H9 (cell line): ENCODE results near the gene ILK. TPM values are rescaled to one million over a fixed set of nuclear protein-coding genes. Genes with fewer than 3 reads are reported as not detected.

Experiments used
- DNase-seq: peaks from one replicate; pipeline ENCODE4 v3.0.0-alpha.2; 2017
- H2AFZ ChIP-seq: one replicate; pipeline ENCODE4 v1.6.1; 2013; ENCODE audit warnings: mild to moderate bottlenecking, low read length, control low read depth, moderate library complexity
- H2AK5ac ChIP-seq: 2 replicates; pipeline ENCODE4 v1.6.1; 2013; ENCODE audit warnings: low read length, control low read depth, mixed read lengths; ENCODE audit not compliant: insufficient read length
- H2BK120ac ChIP-seq: one replicate; pipeline ENCODE4 v1.6.1; 2013; ENCODE audit warnings: low read depth, mild to moderate bottlenecking, low read length, control low read depth, inconsistent platforms; ENCODE audit not compliant: poor library complexity, severe bottlenecking
- H2BK12ac ChIP-seq: 2 replicates; pipeline ENCODE4 v1.6.1; 2013; ENCODE audit warnings: low read length, control low read depth, mixed read lengths, low read depth; ENCODE audit not compliant: insufficient read length
- H2BK15ac ChIP-seq: 2 replicates; pipeline ENCODE4 v1.6.1; 2013; ENCODE audit warnings: low read depth, low read length, control low read depth
- H2BK20ac ChIP-seq: one replicate; pipeline ENCODE4 v1.6.1; 2013; ENCODE audit warnings: low read depth, mild to moderate bottlenecking, low read length, control low read depth, inconsistent platforms; ENCODE audit not compliant: poor library complexity, severe bottlenecking
- H2BK5ac ChIP-seq: 2 replicates; pipeline ENCODE4 v1.6.1; 2013; ENCODE audit warnings: low read length, control low read depth, mixed read lengths; ENCODE audit not compliant: insufficient read length
- H3K14ac ChIP-seq: 2 replicates; pipeline ENCODE4 v1.6.1; 2013; ENCODE audit warnings: low read length, control low read depth; ENCODE audit not compliant: insufficient read depth
- H3K18ac ChIP-seq: 2 replicates; pipeline ENCODE4 v1.6.1; 2013; ENCODE audit warnings: low read depth, mild to moderate bottlenecking, mixed read lengths, low read length, control low read depth; ENCODE audit not compliant: insufficient read length
- H3K23ac ChIP-seq: 2 replicates; pipeline ENCODE4 v1.6.1; 2013; ENCODE audit warnings: low read length, control low read depth, mixed read lengths, low read depth; ENCODE audit not compliant: insufficient read length
- H3K23me2 ChIP-seq: 2 replicates; pipeline ENCODE4 v1.6.1; 2013; ENCODE audit warnings: low read depth, mild to moderate bottlenecking, mixed read lengths, low read length, control low read depth; ENCODE audit not compliant: insufficient read length, poor library complexity, severe bottlenecking
- H3K27ac ChIP-seq: 2 replicates; pipeline ENCODE4 v1.5.1; 2013; ENCODE audit warnings: low read length, control low read depth, mixed read lengths, low read depth; ENCODE audit not compliant: insufficient read length
- H3K27me3 ChIP-seq: 2 replicates; pipeline ENCODE4 v1.6.1; 2013; ENCODE audit warnings: low read length, control low read depth, inconsistent platforms; ENCODE audit not compliant: insufficient read depth
- H3K4ac ChIP-seq: 2 replicates; pipeline ENCODE4 v1.6.1; 2013; ENCODE audit warnings: low read depth, mild to moderate bottlenecking, control low read depth, inconsistent platforms, low read length, moderate library complexity
- H3K4me1 ChIP-seq: 2 replicates; pipeline ENCODE4 v1.6.1; 2013; ENCODE audit warnings: low read length, control low read depth, inconsistent platforms; ENCODE audit not compliant: insufficient read depth
- H3K4me2 ChIP-seq: 2 replicates; pipeline ENCODE4 v1.6.1; 2013; ENCODE audit warnings: low read length, control low read depth, mixed read lengths; ENCODE audit not compliant: insufficient read length, insufficient read depth
- H3K56ac ChIP-seq: 2 replicates; pipeline ENCODE4 v1.6.1; 2013; ENCODE audit warnings: low read depth, mild to moderate bottlenecking, mixed read lengths, low read length, control low read depth; ENCODE audit not compliant: insufficient read length
- H3K79me1 ChIP-seq: 2 replicates; pipeline ENCODE4 v1.6.1; 2013; ENCODE audit warnings: low read depth, mild to moderate bottlenecking, moderate library complexity, low read length, control low read depth, inconsistent platforms; ENCODE audit not compliant: insufficient read depth, poor library complexity, severe bottlenecking
- H3K79me2 ChIP-seq: 2 replicates; pipeline ENCODE4 v1.6.1; 2013; ENCODE audit warnings: low read length, control low read depth, inconsistent platforms; ENCODE audit not compliant: insufficient read depth
- H3K9ac ChIP-seq: 2 replicates; pipeline ENCODE4 v1.6.1; 2013; ENCODE audit warnings: low read length, control low read depth, mixed read lengths; ENCODE audit not compliant: insufficient read length; ENCODE audit errors: extremely low read depth
- H3K9me3 ChIP-seq: one replicate; pipeline ENCODE4 v1.6.1; 2013; ENCODE audit warnings: low read depth, low read length, inconsistent platforms; ENCODE audit not compliant: control insufficient read depth
- H3T11ph ChIP-seq: one replicate; pipeline ENCODE4 v1.6.1; 2013; ENCODE audit warnings: mild to moderate bottlenecking, low read length, control low read depth, inconsistent platforms
- H4K20me1 ChIP-seq: one replicate; pipeline ENCODE4 v1.6.1; 2013; ENCODE audit not compliant: control insufficient read depth, insufficient read length, insufficient read depth
- H4K5ac ChIP-seq: 2 replicates; pipeline ENCODE4 v1.6.1; 2013; ENCODE audit warnings: low read depth, mild to moderate bottlenecking, mixed read lengths, low read length, control low read depth; ENCODE audit not compliant: insufficient read length
- H4K8ac ChIP-seq: replicated peaks from 2 replicates; pipeline ENCODE4 v1.6.1; 2013; ENCODE audit warnings: low read length, control low read depth, mixed read lengths, low read depth; ENCODE audit not compliant: insufficient read length
- H4K91ac ChIP-seq: 2 replicates; pipeline ENCODE4 v1.6.1; 2013; ENCODE audit warnings: low read depth, mild to moderate bottlenecking, moderate library complexity, mixed read lengths, low read length, control low read depth; ENCODE audit not compliant: insufficient read length
- H3K27ac Mint-ChIP-seq, 3 experiments: 2 replicates in 2 of 3; 3 replicates in 1 of 3; pipeline ENCODE4 v1.8.0; 2020 to 2021; ENCODE audit warnings: mixed read lengths in 3 of 3, mild to moderate bottlenecking in 1 of 3, moderate library complexity in 1 of 3
- H3K27me3 Mint-ChIP-seq: 2 replicates; pipeline ENCODE4 v1.8.0; 2021; ENCODE audit warnings: low read depth, mild to moderate bottlenecking, moderate library complexity, mixed read lengths
- H3K36me3 Mint-ChIP-seq, 3 experiments: 2 replicates in 2 of 3; 3 replicates in 1 of 3; pipeline ENCODE4 v1.8.0; 2020 to 2021; ENCODE audit warnings: low read depth in 3 of 3, mixed read lengths in 3 of 3; ENCODE audit not compliant: insufficient read depth in 1 of 3
- H3K4me1 Mint-ChIP-seq, 2 experiments: 2 replicates each; pipeline ENCODE4 v1.8.0; 2020; ENCODE audit warnings: mixed read lengths in 2 of 2
- H3K4me3 Mint-ChIP-seq, 2 experiments: 2 replicates in 1 of 2; 3 replicates in 1 of 2; pipeline ENCODE4 v1.8.0; 2020 to 2021; ENCODE audit warnings: mild to moderate bottlenecking in 2 of 2, mixed read lengths in 2 of 2, moderate library complexity in 1 of 2
- H3K9me3 Mint-ChIP-seq, 2 experiments: 2 replicates in 1 of 2; 3 replicates in 1 of 2; pipeline ENCODE4 v1.8.0; 2020; ENCODE audit warnings: mild to moderate bottlenecking in 2 of 2, mixed read lengths in 2 of 2, moderate library complexity in 1 of 2
- CTCF ChIP-seq: fragments of 200-600 bp; sonication (generic); conservative IDR thresholded peaks from 3 replicates; pipeline ENCODE4 v1.8.0; 2021; ENCODE audit warnings: antibody characterized with exemption, mild to moderate bottlenecking
- WGBS: extraction: QIAGEN DNeasy Blood & Tissue Kit; methylation state at CpG from one replicate; pipeline ENCODE4 v1.1.7; 2013; ENCODE audit warnings: missing lambda C conversion rate, low lambda C conversion rate, mixed read lengths; ENCODE audit not compliant: insufficient read length; ENCODE audit errors: extremely low coverage; 5-methylcytosine and 5-hydroxymethylcytosine counted together
- total RNA-seq: library from RNA; stranded (reverse); gene quantifications from 2 replicates; pipeline ENCODE4 v1.2.1, GENCODE V29; 2021

The ILK gene
- total RNA-seq, 1 experiment from 2014 or later, result 100 TPM

GRCh38 chr11:6646576-6646917, 43.0 kb downstream of the ILK start:
- H3K79me1 ChIP-seq, result no peaks in the 10 kb centered on the region
- 0 out of 2 replicates have a peak, but pooled peaks cover under 1% of the 10 kb centered on the region for H3K27me3 ChIP-seq
- no peak overlapping the region for H3K27ac Mint-ChIP-seq
- no peak overlapping the region for H2BK12ac ChIP-seq
- H3K23me2 ChIP-seq, result no peaks in the 10 kb centered on the region
- no peak overlapping the region for H3K56ac ChIP-seq
- H3K27ac ChIP-seq, result no peak overlapping the region
- no peaks in the 10 kb centered on the region for H4K20me1 ChIP-seq
- no peak overlapping the region for H2BK15ac ChIP-seq
- TF ChIP-seq CTCF, result no peak
- no peak overlapping the region for H3K4ac ChIP-seq
- no peak overlapping the region for H3K4me3 Mint-ChIP-seq
- whole genome bisulfite sequencing, result no CpG with 5 or more reads among the region's 3 CpGs
- H4K91ac ChIP-seq, result no peak overlapping the region
- 0 out of 2 replicates have a peak, but pooled peaks cover 2% of the 10 kb centered on the region for H3K27me3 Mint-ChIP-seq
- H4K8ac ChIP-seq, result no peak overlapping the region
- H2BK120ac ChIP-seq, result no peak overlapping the region
- H2BK20ac ChIP-seq, result no peak overlapping the region
- H3K9me3 ChIP-seq, result no peaks in the 10 kb centered on the region
- no peak overlapping the region for H3K14ac ChIP-seq
- no peak overlapping the region for H2BK5ac ChIP-seq
- DNase-seq, result no peak
- H3T11ph ChIP-seq, result no peak overlapping the region
- no peaks in the 10 kb centered on the region for H3K79me2 ChIP-seq
- H3K23ac ChIP-seq, result no peak overlapping the region
- H3K9me3 Mint-ChIP-seq, result no peaks in the 10 kb centered on the region
- no peaks in the 10 kb centered on the region for H3K36me3 Mint-ChIP-seq
- H2AK5ac ChIP-seq, result no peak overlapping the region
- H3K9ac ChIP-seq, result no peak overlapping the region
- H4K5ac ChIP-seq, result no peak overlapping the region
- H3K18ac ChIP-seq, result no peak overlapping the region
- H3K4me1 Mint-ChIP-seq, result no peaks in the 10 kb centered on the region
- no peak overlapping the region for H3K4me2 ChIP-seq
- H2AFZ ChIP-seq, result no peak overlapping the region
- peaks cover 2% of the 10 kb centered on the region; the same call in 1 of the 2 replicates for H3K4me1 ChIP-seq
